Left ventricle myocardium inferior (tissue), 1 donor: ENCODE measurements around the gene TTC16. TPM values are rescaled to one million over a fixed set of nuclear protein-coding genes. Genes with fewer than 3 reads are reported as not detected.
A peak's percentile ranks its signal among the peaks of the same experiment; 100 is the strongest.

Experiments
- DNase-seq: peaks from one replicate; pipeline ENCODE4 v3.0.0-alpha.2; 2020
- H3K27ac ChIP-seq: fragments of 200-600 bp; replicated peaks from 2 replicates; pipeline ENCODE4 v1.8.0; 2021
- H3K27me3 ChIP-seq: fragments of 200-600 bp; 2 replicates; pipeline ENCODE4 v1.8.0; 2021; ENCODE audit warnings: low read depth
- H3K36me3 ChIP-seq: fragments of 200-600 bp; 2 replicates; pipeline ENCODE4 v1.8.0; 2021
- H3K4me1 ChIP-seq: fragments of 200-600 bp; 2 replicates; pipeline ENCODE4 v1.8.0; 2021
- H3K4me3 ChIP-seq: fragments of 200-600 bp; 2 replicates; pipeline ENCODE4 v1.8.0; 2021; ENCODE audit warnings: mild to moderate bottlenecking, moderate library complexity
- H3K9me3 ChIP-seq: fragments of 200-600 bp; replicated peaks from 2 replicates; pipeline ENCODE4 v1.8.0; 2021
- intact Hi-C: fragments of 100-400 bp; cut with micrococcal nuclease; formaldehyde crosslinking; loops from one replicate; pipeline ENCODE4 v1.11.0; 2022
- total RNA-seq: library from RNA; stranded (reverse); fragmentation: NEBNext Ultra II Directional; extraction: Animal tissue kit (Norgen Biotek cat#: 25700); gene quantifications from one replicate; pipeline ENCODE4 v1.2.1, GENCODE V29; 2021
- TF ChIP-seq, protein P1 (sequence below): fragments of 200-600 bp; IDR thresholded peaks from 2 replicates; pipeline ENCODE4 v1.8.0; 2021; ENCODE audit warnings: antibody characterized with exemption, mild to moderate bottlenecking, borderline replicate concordance
- donor health status: DM: no; HTN: yes; CAD: no; lungs with severe emphysema.

Gene TTC16
- total RNA-seq, 1 donor from 2014 or later, result 0.25 TPM

DNA sequence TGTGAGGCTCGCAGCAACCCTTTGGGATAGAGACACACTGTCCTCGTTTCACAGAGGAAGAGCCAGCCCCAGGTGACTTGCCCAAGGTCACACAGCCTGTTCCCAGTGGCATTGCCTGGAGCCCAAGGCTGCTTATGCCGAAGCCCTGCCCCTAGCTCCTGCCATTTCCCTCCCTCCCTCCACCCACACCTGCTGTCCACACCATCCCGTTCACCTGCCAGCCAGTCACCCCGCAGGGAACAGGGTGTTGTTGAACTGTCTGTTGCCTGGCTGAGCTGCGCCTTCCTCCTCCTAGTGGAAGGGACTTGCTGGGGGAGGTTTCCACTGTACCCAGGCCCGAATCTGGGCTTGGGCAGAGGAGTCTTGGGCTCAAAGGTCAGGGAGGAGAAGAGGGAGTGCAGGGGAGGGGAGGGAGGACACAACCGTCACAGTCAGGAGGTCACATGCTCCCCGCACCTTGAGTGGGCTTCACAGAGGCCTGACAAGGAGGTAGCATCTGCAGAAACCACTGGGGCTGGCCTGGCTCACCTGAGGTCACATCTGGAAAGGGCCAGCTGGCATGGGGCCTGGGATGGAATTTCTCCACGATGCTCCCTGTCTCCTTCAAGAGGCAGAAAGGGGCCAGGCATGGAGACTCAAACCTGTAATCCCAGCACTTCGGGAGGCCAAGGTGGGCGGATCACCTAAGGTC lies 6.3 kb downstream of the TTC16 start:
- peaks cover 23% of the 10 kb centered on the region for H3K4me1 ChIP-seq
- DNase-seq, result no peak
- no peaks in the 10 kb centered on the region for H3K27me3 ChIP-seq
- H3K27ac ChIP-seq, result no peak overlapping the region
- no peak overlapping the region for H3K4me3 ChIP-seq
- intact Hi-C loops, result no loop called here
- TF ChIP-seq, protein P1, sequence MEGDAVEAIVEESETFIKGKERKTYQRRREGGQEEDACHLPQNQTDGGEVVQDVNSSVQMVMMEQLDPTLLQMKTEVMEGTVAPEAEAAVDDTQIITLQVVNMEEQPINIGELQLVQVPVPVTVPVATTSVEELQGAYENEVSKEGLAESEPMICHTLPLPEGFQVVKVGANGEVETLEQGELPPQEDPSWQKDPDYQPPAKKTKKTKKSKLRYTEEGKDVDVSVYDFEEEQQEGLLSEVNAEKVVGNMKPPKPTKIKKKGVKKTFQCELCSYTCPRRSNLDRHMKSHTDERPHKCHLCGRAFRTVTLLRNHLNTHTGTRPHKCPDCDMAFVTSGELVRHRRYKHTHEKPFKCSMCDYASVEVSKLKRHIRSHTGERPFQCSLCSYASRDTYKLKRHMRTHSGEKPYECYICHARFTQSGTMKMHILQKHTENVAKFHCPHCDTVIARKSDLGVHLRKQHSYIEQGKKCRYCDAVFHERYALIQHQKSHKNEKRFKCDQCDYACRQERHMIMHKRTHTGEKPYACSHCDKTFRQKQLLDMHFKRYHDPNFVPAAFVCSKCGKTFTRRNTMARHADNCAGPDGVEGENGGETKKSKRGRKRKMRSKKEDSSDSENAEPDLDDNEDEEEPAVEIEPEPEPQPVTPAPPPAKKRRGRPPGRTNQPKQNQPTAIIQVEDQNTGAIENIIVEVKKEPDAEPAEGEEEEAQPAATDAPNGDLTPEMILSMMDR, result no peak
- H3K36me3 ChIP-seq, result no peaks in the 10 kb centered on the region
- no peaks in the 10 kb centered on the region for H3K9me3 ChIP-seq

GRCh38 chr9:127723013-127723412 lies 7.1 kb downstream of the TTC16 start:
- Histone ChIP-seq H3K27me3 (no peaks in the 10 kb centered on the region), H3K27ac (no peak overlapping the region), H3K36me3 (no peaks in the 10 kb centered on the region), H3K4me1 (peaks cover 15% of the 10 kb centered on the region), H3K9me3 (no peaks in the 10 kb centered on the region), H3K4me3 (no peak overlapping the region)
- TF ChIP-seq, protein P1, result no peak
- intact Hi-C loops, result no loop called here
- DNase-seq, result no peak

DNA sequence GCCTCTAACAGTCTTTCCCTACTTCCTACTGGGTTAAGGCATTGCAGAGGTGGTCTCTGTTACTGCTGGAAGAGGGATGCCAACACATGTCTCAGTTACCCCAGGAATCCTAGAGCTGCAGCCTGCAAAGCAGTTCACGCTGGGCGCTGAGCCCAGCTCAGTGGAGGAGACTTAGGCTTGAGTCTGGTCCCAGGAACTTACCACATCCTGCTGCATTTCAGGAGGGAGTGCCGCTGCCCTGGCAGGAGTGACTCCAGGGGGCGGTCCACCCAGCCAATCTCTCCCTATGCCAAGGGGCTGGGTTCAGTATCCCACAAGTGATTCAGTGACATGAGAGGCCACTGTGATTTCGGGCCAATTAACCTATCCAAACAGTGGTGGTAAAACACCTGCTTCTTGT lies 7.6 kb downstream of the TTC16 start:
- TF ChIP-seq, protein P1, result no peak
- Histone ChIP-seq H3K4me1 (peaks cover 12% of the 10 kb centered on the region), H3K4me3 (no peak overlapping the region), H3K27ac (no peak overlapping the region), H3K36me3 (no peaks in the 10 kb centered on the region), H3K27me3 (no peaks in the 10 kb centered on the region), H3K9me3 (no peaks in the 10 kb centered on the region)
- no peak for DNase-seq
- intact Hi-C loops, result no loop called here

GRCh38 chr9:127724012-127724411 lies 8.1 kb downstream of the TTC16 start:
- Histone ChIP-seq H3K27me3 (no peaks in the 10 kb centered on the region), H3K9me3 (no peaks in the 10 kb centered on the region), H3K4me1 (peaks cover 12% of the 10 kb centered on the region), H3K4me3 (peak overlapping the region; percentile 32), H3K36me3 (no peaks in the 10 kb centered on the region), H3K27ac (peak overlapping the region; percentile 36)
- intact Hi-C loops, result no loop called here
- no peak for DNase-seq
- TF ChIP-seq, protein P1, result no peak

- no peak overlapping the region for H3K4me3 ChIP-seq
- no peaks in the 10 kb centered on the region for H3K27me3 ChIP-seq
- no peak overlapping the region for H3K27ac ChIP-seq
- TF ChIP-seq, protein P1, result no peak
- H3K9me3 ChIP-seq, result no peaks in the 10 kb centered on the region
- H3K4me1 ChIP-seq, result peaks cover 12% of the 10 kb centered on the region
- H3K36me3 ChIP-seq, result peaks cover 6% of the 10 kb centered on the region
- DNase-seq, result no peak
- intact Hi-C loops, result no loop called here
Observed at GRCh38 chr9:127726871-127727270, 11.0 kb downstream of the TTC16 start.
